Endothelial cell of umbilical vein (primary cell): ENCODE data around the gene TTC22. TPM values are rescaled to one million over a fixed set of nuclear protein-coding genes. Genes with fewer than 3 reads are reported as not detected.

Experiments
- BruUV-seq: library from RNA; stranded (reverse); fragments of 400-500 nt; replicated peaks from 2 replicates; lab custom pipeline; 2021; lab: Mats Ljungman, UMichigan
- CTCF ChIA-PET: fragments of 300-600, 350-600 bp; sonication (Branson Sonifier 250); formaldehyde crosslinking; loops from one replicate; lab custom pipeline; 2021; ENCODE audit warnings: antibody characterized with exemption, inconsistent platforms; lab: Charles Lee
- POLR2A ChIA-PET: fragments of 300-600, 350-600 bp; sonication (Branson Sonifier 250); formaldehyde crosslinking; loops from one replicate; lab custom pipeline; 2021; ENCODE audit warnings: antibody characterized with exemption, inconsistent platforms; lab: Charles Lee
- DNase-seq: peaks from one replicate; pipeline ENCODE4 v3.0.0-alpha.2; 2011; ENCODE audit warnings: low read depth, low spot score
- FAIRE-seq: peaks from 2 replicates; lab custom pipeline; 2011; peaks lifted over from hg19 to GRCh38; lab: Jason Lieb, UNC
- H2AFZ ChIP-seq: 2 replicates; pipeline ENCODE4 v1.6.0; 2012; ENCODE audit warnings: low read depth, low read length, control low read depth, inconsistent platforms
- H3K27ac ChIP-seq: 2 replicates; pipeline ENCODE4 v1.5.1; 2011; ENCODE audit warnings: low read depth, mild to moderate bottlenecking, control low read depth, low read length, moderate library complexity; ENCODE audit not compliant: insufficient read depth
- H3K27me3 ChIP-seq, 2 experiments: 2 replicates each; pipeline versions ENCODE4 v1.6.0 to v1.6.1; 2011; ENCODE audit warnings: low read length in 2 of 2, mixed read lengths in 1 of 2; ENCODE audit not compliant: control insufficient read depth in 2 of 2, insufficient read depth in 2 of 2
- H3K36me3 ChIP-seq, 2 experiments: 2 replicates in 1 of 2; 3 replicates in 1 of 2; pipeline ENCODE4 v1.5.1; 2011; ENCODE audit warnings: low read length in 2 of 2, mild to moderate bottlenecking in 1 of 2, moderate library complexity in 1 of 2; ENCODE audit not compliant: control insufficient read depth in 2 of 2, insufficient read depth in 2 of 2; ENCODE audit errors: extremely low read depth in 1 of 2
- H3K4me1 ChIP-seq: 3 replicates; pipeline ENCODE4 v1.5.1; 2011; ENCODE audit warnings: mild to moderate bottlenecking, low read length; ENCODE audit not compliant: control insufficient read depth, insufficient read depth; ENCODE audit errors: extremely low read depth
- H3K4me2 ChIP-seq: 2 replicates; pipeline ENCODE4 v1.6.1; 2011; ENCODE audit warnings: low read length, control low read depth, mixed read lengths; ENCODE audit not compliant: insufficient read depth
- H3K4me3 ChIP-seq, 3 experiments: fragments of 200-600 bp in 1 of 3; sonication (generic), shearing (Covaris generic) in 1 of 3; replicated peaks in 1 of 3; 2 replicates each; pipeline ENCODE4 v1.5.1; 2011 to 2016; ENCODE audit warnings: control low read depth in 3 of 3, low read length in 3 of 3, mild to moderate bottlenecking in 2 of 3, inconsistent platforms in 1 of 3, low read depth in 1 of 3, moderate library complexity in 1 of 3; ENCODE audit not compliant: insufficient read depth in 1 of 3
- H3K79me2 ChIP-seq: 2 replicates; pipeline ENCODE4 v1.6.0; 2012; ENCODE audit warnings: low read length, inconsistent platforms; ENCODE audit not compliant: control insufficient read depth, insufficient read depth
- H3K9ac ChIP-seq: replicated peaks from 2 replicates; pipeline ENCODE3; 2011; ENCODE audit warnings: low read length, control low read depth; ENCODE audit not compliant: insufficient read depth; ENCODE audit errors: extremely low read depth
- H3K9me1 ChIP-seq: replicated peaks from 3 replicates; pipeline ENCODE4 v1.6.0; 2011; ENCODE audit warnings: mild to moderate bottlenecking, low read length; ENCODE audit not compliant: control insufficient read depth, insufficient read depth; ENCODE audit errors: extremely low read depth
- H3K9me3 ChIP-seq: replicated peaks from 2 replicates; pipeline ENCODE4 v1.5.1; 2012; ENCODE audit warnings: low read length, inconsistent platforms; ENCODE audit not compliant: control insufficient read depth, insufficient read depth
- H4K20me1 ChIP-seq: replicated peaks from 2 replicates; pipeline ENCODE3; 2011; ENCODE audit warnings: mild to moderate bottlenecking, low read length; ENCODE audit not compliant: control insufficient read depth, insufficient read depth; ENCODE audit errors: extremely low read depth
- EZH2 ChIP-seq: IDR thresholded peaks from 2 replicates; pipeline ENCODE4 v1.6.1; 2012; ENCODE audit warnings: borderline replicate concordance, low read depth, mild to moderate bottlenecking, moderate library complexity, low read length, inconsistent platforms; ENCODE audit not compliant: severe bottlenecking
- FOS ChIP-seq: IDR thresholded peaks from 2 replicates; pipeline ENCODE4 v1.6.1; 2011; ENCODE audit warnings: mild to moderate bottlenecking, low read length, moderate library complexity, borderline replicate concordance; ENCODE audit not compliant: insufficient read depth
- GATA2 ChIP-seq: IDR thresholded peaks from 2 replicates; pipeline ENCODE4 v1.7.0; 2011; ENCODE audit warnings: low read depth, mild to moderate bottlenecking, moderate library complexity, mixed read lengths, low read length; ENCODE audit not compliant: insufficient read length, insufficient read depth
- JUN ChIP-seq: IDR thresholded peaks from 2 replicates; pipeline ENCODE4 v1.6.1; 2011; ENCODE audit warnings: borderline replicate concordance, low read depth; ENCODE audit not compliant: insufficient read length, insufficient read depth
- MAX ChIP-seq: IDR thresholded peaks from 2 replicates; pipeline ENCODE4 v1.6.1; 2011; ENCODE audit not compliant: insufficient read depth, insufficient read length
- MYC ChIP-seq: IDR thresholded peaks from one replicate; pipeline ENCODE4 v1.6.1; 2011; ENCODE audit warnings: mild to moderate bottlenecking, low read depth, low read length
- POLR2A ChIP-seq: IDR thresholded peaks from 2 replicates; pipeline ENCODE4 v1.6.1; 2012; ENCODE audit warnings: low read depth, mild to moderate bottlenecking, control low read depth, low read length
- POLR2AphosphoS5 ChIP-seq: IDR thresholded peaks from 2 replicates; pipeline ENCODE4 v1.6.1; 2012; ENCODE audit warnings: low read depth, mild to moderate bottlenecking, control low read depth, low read length, moderate library complexity; ENCODE audit not compliant: insufficient read depth
- dilution Hi-C: fragments of 300-500 bp; cut with MboI; formaldehyde crosslinking; loops from one replicate; pipeline ENCODE4 v1.15.0; 2019; ENCODE audit warnings: low sequenced_read_pairs; ENCODE audit not compliant: extremely low pct_ligation_motif_present
- intact Hi-C: fragments of 100-400 bp; cut with micrococcal nuclease; formaldehyde crosslinking; loops from one replicate; pipeline ENCODE4 v1.10.0; 2022
- polyA plus RNA-seq, 4 experiments: library from polyadenylated mRNA; depleted of rRNA in 3 of 4; stranded (reverse) in 3 of 4; unstranded in 1 of 4; fragments of >200 nt; gene quantifications; 2 replicates each; pipeline versions ENCODE4 v1.2.1 to v1.2.3, GENCODE V29; 2011 to 2012; ENCODE audit warnings: missing spikeins in 1 of 4
- total RNA-seq: library from RNA; stranded (reverse); gene quantifications from 2 replicates; pipeline ENCODE4 v1.2.3, GENCODE V29; 2021
- TF ChIP-seq, protein P1 (sequence below), 2 donors: IDR thresholded peaks; 1 replicate in 1 of 2; 2 replicates in 1 of 2; pipeline ENCODE4 v1.5.1; 2011; ENCODE audit warnings: low read length in 2 of 2, mild to moderate bottlenecking in 2 of 2, moderate library complexity in 2 of 2, control low read depth in 1 of 2, inconsistent platforms in 1 of 2, low read depth in 1 of 2; ENCODE audit not compliant: insufficient read depth in 1 of 2; ENCODE audit errors: extremely low read depth in 1 of 2

Gene TTC22
- total and polyA plus RNA-seq, 2 donors (not counting 3 experiments of a cell fraction or from before 2014, with no cell fraction given) = not detected

DNA sequence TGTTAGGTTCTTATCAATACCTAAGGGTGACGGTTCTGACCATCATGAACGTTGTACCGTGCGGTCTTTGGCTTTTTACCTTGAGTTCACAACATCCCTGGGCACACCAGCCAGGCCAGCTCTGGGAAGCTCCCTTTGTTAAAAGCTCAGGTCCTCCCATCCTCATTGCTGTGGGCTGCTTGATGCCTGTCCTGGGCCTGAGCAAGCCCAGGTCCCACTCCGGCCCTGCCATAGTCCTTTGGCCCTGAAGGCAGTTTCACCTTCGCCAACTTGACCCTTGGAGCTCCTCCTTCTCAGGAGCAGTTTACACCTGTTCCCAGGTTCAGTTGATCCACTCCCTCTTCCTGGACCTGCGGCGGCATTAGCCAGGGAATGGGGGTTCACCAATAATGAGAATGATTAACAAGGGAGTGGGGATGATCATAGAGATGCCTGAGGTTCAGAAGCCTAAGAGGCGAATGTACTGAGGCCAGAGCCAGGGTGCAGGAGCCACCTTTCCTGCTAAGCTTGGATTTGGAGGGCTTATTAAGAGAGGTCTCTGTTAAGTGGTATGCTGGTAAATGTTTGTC lies 45.7 kb upstream of the TTC22 start:
- Histone ChIP-seq H3K9me1 (no peaks in the 10 kb centered on the region), H3K4me1 (no peaks in the 10 kb centered on the region), H3K4me2 (no peak overlapping the region), H3K27me3 (no peaks in the 10 kb centered on the region), H3K79me2 (no peaks in the 10 kb centered on the region), H3K9ac (no peak overlapping the region), H3K9me3 (no peaks in the 10 kb centered on the region), H2AFZ (no peak overlapping the region), H4K20me1 (no peaks in the 10 kb centered on the region), H3K36me3 (peaks cover 12 to 13% of the 10 kb centered on the region in 2 experiments), H3K4me3 (no peak overlapping the region), H3K27ac (no peak overlapping the region)
- FAIRE-seq (no peak), DNase-seq (no peak)
- ChIA-PET POLR2A (interaction anchor here (0.5 kb wide), 1 partner anchor 88 kb away, joined by 4 read pairs; no protein-coding TSS in a partner anchor), CTCF (interaction anchor here (1.2 kb wide), 1 partner anchor 16 kb away, joined by 3 read pairs; no protein-coding TSS in a partner anchor)
- BruUV-seq = no TSS peak
- intact Hi-C loops (no loop called here), dilution Hi-C loops (no loop called here)
- TF ChIP-seq JUN (no peak), POLR2A (no peak), GATA2 (no peak), MAX (no peak), FOS (no peak), MYC (no peak), EZH2 (no peak), POLR2AphosphoS5 (no peak)
- TF ChIP-seq, protein P1, sequence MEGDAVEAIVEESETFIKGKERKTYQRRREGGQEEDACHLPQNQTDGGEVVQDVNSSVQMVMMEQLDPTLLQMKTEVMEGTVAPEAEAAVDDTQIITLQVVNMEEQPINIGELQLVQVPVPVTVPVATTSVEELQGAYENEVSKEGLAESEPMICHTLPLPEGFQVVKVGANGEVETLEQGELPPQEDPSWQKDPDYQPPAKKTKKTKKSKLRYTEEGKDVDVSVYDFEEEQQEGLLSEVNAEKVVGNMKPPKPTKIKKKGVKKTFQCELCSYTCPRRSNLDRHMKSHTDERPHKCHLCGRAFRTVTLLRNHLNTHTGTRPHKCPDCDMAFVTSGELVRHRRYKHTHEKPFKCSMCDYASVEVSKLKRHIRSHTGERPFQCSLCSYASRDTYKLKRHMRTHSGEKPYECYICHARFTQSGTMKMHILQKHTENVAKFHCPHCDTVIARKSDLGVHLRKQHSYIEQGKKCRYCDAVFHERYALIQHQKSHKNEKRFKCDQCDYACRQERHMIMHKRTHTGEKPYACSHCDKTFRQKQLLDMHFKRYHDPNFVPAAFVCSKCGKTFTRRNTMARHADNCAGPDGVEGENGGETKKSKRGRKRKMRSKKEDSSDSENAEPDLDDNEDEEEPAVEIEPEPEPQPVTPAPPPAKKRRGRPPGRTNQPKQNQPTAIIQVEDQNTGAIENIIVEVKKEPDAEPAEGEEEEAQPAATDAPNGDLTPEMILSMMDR (IDR thresholded peaks at IDR 0.05; ENCODE audit: extremely low read depth in 1 of 2, insufficient read depth in 1 of 2, low read depth in 1 of 2, low read length in 2 of 2) = no peak
